HepG2 (cell line): ENCODE data around the gene GOLGA3. TPM values are rescaled to one million over a fixed set of nuclear protein-coding genes. Genes with fewer than 3 reads are reported as not detected.

Experiments
- ATAC-seq: fragments of 200-7000 bp; cut with Tn5 transposase; 3 replicates; pipeline ENCODE4 v1.9.1; 2020; ENCODE audit warnings: mild to moderate bottlenecking, moderate library complexity
- BruUV-seq: library from RNA; stranded (reverse); fragments of 400-500 nt; replicated peaks from 2 replicates; lab custom pipeline; 2021; lab: Mats Ljungman, UMichigan
- CTCF ChIA-PET: fragments of 300-600 bp; formaldehyde crosslinking; extraction: SDS; loops from one replicate; lab custom pipeline; 2021; ENCODE audit warnings: low total read pairs, inconsistent platforms, low intra/inter-chr PET ratio; lab: Yijun Ruan, JAX
- POLR2A ChIA-PET: fragments of 350-600 bp; sonication (Branson Sonifier 250); formaldehyde crosslinking; loops from one replicate; lab custom pipeline; 2020; ENCODE audit warnings: antibody characterized with exemption, inconsistent platforms; lab: Yijun Ruan, JAX
- DNase-seq: peaks from one replicate; pipeline ENCODE4 v3.0.0-alpha.2; 2015; ENCODE audit warnings: low spot score
- FAIRE-seq: peaks from 3 replicates; lab custom pipeline; 2011; peaks lifted over from hg19 to GRCh38; lab: Jason Lieb, UNC
- H2AFZ ChIP-seq: one replicate; pipeline ENCODE4 v1.6.1; 2011; ENCODE audit warnings: low read length, inconsistent platforms
- H3K27ac ChIP-seq: fragments of 300-600 bp; 3 replicates; pipeline ENCODE4 v1.8.0; 2011; ENCODE audit warnings: mixed run types, mild to moderate bottlenecking, mixed read lengths, low read length, inconsistent platforms; ENCODE audit not compliant: insufficient read depth; ENCODE audit errors: extremely low read length
- H3K27me3 ChIP-seq, 2 experiments: fragments of 200-600 bp in 1 of 2; 2 replicates in 1 of 2; 3 replicates in 1 of 2; pipeline versions ENCODE4 v1.6.0 to v1.8.0; 2011; ENCODE audit warnings: low read length in 2 of 2, mild to moderate bottlenecking in 2 of 2, moderate library complexity in 2 of 2, inconsistent platforms in 1 of 2; ENCODE audit not compliant: insufficient read depth in 2 of 2, control insufficient read depth in 1 of 2
- H3K36me3 ChIP-seq, 2 experiments: fragments of 200-600 bp in 1 of 2; replicated peaks in 1 of 2; 2 replicates in 1 of 2; 3 replicates in 1 of 2; pipeline versions ENCODE4 v1.5.1 to v1.8.0; 2011; ENCODE audit warnings: low read length in 2 of 2, inconsistent platforms in 1 of 2; ENCODE audit not compliant: insufficient read depth in 2 of 2, control insufficient read depth in 1 of 2
- H3K4me1 ChIP-seq: 2 replicates; pipeline ENCODE4 v1.5.1; 2012; ENCODE audit warnings: low read length, inconsistent platforms; ENCODE audit not compliant: insufficient read depth
- H3K4me2 ChIP-seq: 2 replicates; pipeline ENCODE4 v1.6.0; 2011; ENCODE audit warnings: low read depth, low read length, inconsistent platforms
- H3K4me3 ChIP-seq, 3 experiments: fragments of 200-600 bp in 1 of 3; sonication (generic), shearing (Covaris generic) in 1 of 3; replicated peaks in 1 of 3; 2 replicates each; pipeline ENCODE4 v1.5.1; 2011 to 2016; ENCODE audit warnings: low read length in 3 of 3, inconsistent platforms in 2 of 3, low read depth in 2 of 3, mild to moderate bottlenecking in 2 of 3, control low read depth in 1 of 3, mixed read lengths in 1 of 3; ENCODE audit not compliant: insufficient read depth in 1 of 3
- H3K79me2 ChIP-seq: one replicate; pipeline ENCODE4 v1.6.1; 2011; ENCODE audit warnings: low read length, inconsistent platforms; ENCODE audit not compliant: insufficient read depth
- H3K9ac ChIP-seq: 2 replicates; pipeline ENCODE4 v1.6.0; 2011; ENCODE audit warnings: mild to moderate bottlenecking, low read depth, low read length, inconsistent platforms; ENCODE audit not compliant: insufficient read depth
- H3K9me3 ChIP-seq: 2 replicates; pipeline ENCODE4 v1.5.1; 2012; ENCODE audit warnings: mild to moderate bottlenecking, low read length
- H4K20me1 ChIP-seq: 2 replicates; pipeline ENCODE4 v1.6.0; 2011; ENCODE audit warnings: inconsistent platforms, mild to moderate bottlenecking, low read length, moderate library complexity; ENCODE audit not compliant: insufficient read depth
- AGO2 ChIP-seq: fragments of 200-400 bp; formaldehyde crosslinking; optimal IDR thresholded peaks from 2 replicates; pipeline ENCODE3; 2017; ENCODE audit warnings: mild to moderate bottlenecking, low read depth, low read length, moderate library complexity
- HNF1B ChIP-seq: sonication (generic); formaldehyde crosslinking; IDR thresholded peaks from 2 replicates; pipeline ENCODE4 v1.5.1; 2020; ENCODE audit warnings: mild to moderate bottlenecking, moderate library complexity, missing genetic modification reagents
- HNRNPK ChIP-seq: fragments of 200-400 bp; formaldehyde crosslinking; IDR thresholded peaks from 2 replicates; pipeline ENCODE4 v1.6.1; 2018; ENCODE audit warnings: low read length, low read depth, moderate library complexity, mild to moderate bottlenecking; ENCODE audit not compliant: poor library complexity, severe bottlenecking
- KDM3A ChIP-seq: IDR thresholded peaks from 2 replicates; pipeline ENCODE4 v1.6.1; 2018; ENCODE audit warnings: low read depth, missing compliant biosample characterization
- PCBP1 ChIP-seq: fragments of 200-400 bp; formaldehyde crosslinking; IDR thresholded peaks from 2 replicates; pipeline ENCODE4 v1.6.1; 2017; ENCODE audit warnings: mild to moderate bottlenecking, low read depth, low read length, borderline replicate concordance
- WGBS: methylation state at CpG from one replicate; pipeline ENCODE4 v1.1.6; 2017; ENCODE audit warnings: low lambda C conversion rate; 5-methylcytosine and 5-hydroxymethylcytosine counted together
- in situ Hi-C: cut with HindIII; loops from 2 replicates; pipeline ENCODE4 v1.10.0; 2017; ENCODE audit warnings: low pct_unique_long_range_greater_than_20kb; ENCODE audit not compliant: extremely low pct_ligation_motif_present
- intact Hi-C: fragments of 100-400 bp; cut with micrococcal nuclease; formaldehyde crosslinking; loops from one replicate; pipeline ENCODE4 v1.10.0; 2022; ENCODE audit not compliant: unreplicated experiment
- polyA plus RNA-seq, 8 experiments: library from polyadenylated mRNA; depleted of rRNA in 3 of 8; stranded (reverse) in 7 of 8; unstranded in 1 of 8; fragments of >200 nt; fragmentation: Illumina TruSeq in 4 of 8; extraction: Trizol in 4 of 8; gene quantifications; 2 replicates each; pipeline versions ENCODE4 v1.2.1 to v1.2.3, GENCODE V29; 2011 to 2016; ENCODE audit warnings: low read depth in 4 of 8, missing spikeins in 1 of 8, mixed read lengths in 1 of 8; ENCODE audit not compliant: insufficient read depth in 1 of 8
- total RNA-seq, 5 experiments: library from RNA; depleted of rRNA; stranded (reverse); fragments of >200 nt; fragmentation: Illumina TruSeq; extraction: Trizol; gene quantifications; 2 replicates each; pipeline ENCODE4 v1.2.3, GENCODE V29; 2016; ENCODE audit warnings: low read depth in 1 of 5
- TF ChIP-seq, protein P1 (sequence below): sonication (generic); formaldehyde crosslinking; IDR thresholded peaks from 2 replicates; pipeline ENCODE4 v1.8.0; 2022; ENCODE audit warnings: mild to moderate bottlenecking, missing genetic modification reagents; ENCODE audit not compliant: insufficient replicate concordance

GOLGA3 gene
- total and polyA plus RNA-seq, 2 of the 13 experiments (the other 11 are each of a cell fraction or from before 2014, with no cell fraction given) = 22.0 to 43.0 TPM

GRCh38 chr12:132730353-132730752 lies 98.3 kb downstream of the GOLGA3 start:
- BruUV-seq = no TSS peak
- CTCF ChIA-PET = no interaction called here
- POLR2A ChIA-PET = no interaction called here
- Histone ChIP-seq H3K4me3 (no peak overlapping the region), H3K9ac (no peak overlapping the region), H3K4me2 (no peak overlapping the region), H3K36me3 (peaks cover 22 to 70% of the 10 kb centered on the region in 2 experiments; a peak in 4 of 5 replicates), H3K4me1 (no peaks in the 10 kb centered on the region), H3K27ac (no peak overlapping the region), H3K9me3 (no peaks in the 10 kb centered on the region), H2AFZ (no peak overlapping the region), H4K20me1 (no peaks in the 10 kb centered on the region), H3K27me3 (no peaks in the 10 kb centered on the region), H3K79me2 (no peaks in the 10 kb centered on the region)
- TF ChIP-seq AGO2 (peak; percentile 72), KDM3A (CRISPR knock-in tag) (no peak)
- 97% methylated on average over 11 of the region's 11 CpGs for WGBS
- no peak for FAIRE-seq
- no peak; the same call in 2 of the 3 replicates for ATAC-seq
- DNase-seq = no peak
- intact Hi-C loops (no loop called here), in situ Hi-C loops (no loop called here)

GRCh38 chr12:132729541-132730320 lies 98.9 kb downstream of the GOLGA3 start:
- in situ Hi-C loops = no loop called here
- 96% methylated on average over 24 of the region's 24 CpGs for WGBS
- H3K9ac ChIP-seq = no peak overlapping the region
- peaks cover 20 to 68% of the 10 kb centered on the region in 2 experiments; a peak in 4 of 5 replicates for H3K36me3 ChIP-seq
- BruUV-seq = no TSS peak
- DNase-seq (no peak), ATAC-seq (peak; percentile 26), FAIRE-seq (no peak)
- TF ChIP-seq HNRNPK (peak; percentile 42), HNF1B (CRISPR knock-in tag) (no peak), AGO2 (peak; percentile 58), PCBP1 (peak; percentile 74; the same call in 1 of the 2 replicates)
- TF ChIP-seq, protein P1, sequence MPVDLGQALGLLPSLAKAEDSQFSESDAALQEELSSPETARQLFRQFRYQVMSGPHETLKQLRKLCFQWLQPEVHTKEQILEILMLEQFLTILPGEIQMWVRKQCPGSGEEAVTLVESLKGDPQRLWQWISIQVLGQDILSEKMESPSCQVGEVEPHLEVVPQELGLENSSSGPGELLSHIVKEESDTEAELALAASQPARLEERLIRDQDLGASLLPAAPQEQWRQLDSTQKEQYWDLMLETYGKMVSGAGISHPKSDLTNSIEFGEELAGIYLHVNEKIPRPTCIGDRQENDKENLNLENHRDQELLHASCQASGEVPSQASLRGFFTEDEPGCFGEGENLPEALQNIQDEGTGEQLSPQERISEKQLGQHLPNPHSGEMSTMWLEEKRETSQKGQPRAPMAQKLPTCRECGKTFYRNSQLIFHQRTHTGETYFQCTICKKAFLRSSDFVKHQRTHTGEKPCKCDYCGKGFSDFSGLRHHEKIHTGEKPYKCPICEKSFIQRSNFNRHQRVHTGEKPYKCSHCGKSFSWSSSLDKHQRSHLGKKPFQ (CRISPR knock-in tag) = no peak
- no peak overlapping the region for H3K4me3 ChIP-seq
- no peaks in the 10 kb centered on the region for H4K20me1 ChIP-seq
- no peaks in the 10 kb centered on the region for H3K27me3 ChIP-seq
- intact Hi-C loops = no loop called here
- POLR2A ChIA-PET = no interaction called here
- H3K4me2 ChIP-seq = no peak overlapping the region
- H3K4me1 ChIP-seq = no peaks in the 10 kb centered on the region
- H3K27ac ChIP-seq = no peak overlapping the region
- no peaks in the 10 kb centered on the region for H3K9me3 ChIP-seq
- no peaks in the 10 kb centered on the region for H3K79me2 ChIP-seq
- CTCF ChIA-PET = no interaction called here
- H2AFZ ChIP-seq = no peak overlapping the region
